Trophoblast cell (in vitro differentiated cells and primary cell): ENCODE measurements around the gene ACBD7.

Experiments used
- DNase-seq, 2 donors: peaks; one replicate each; pipeline ENCODE4 v3.0.0-alpha.2; 2016
- H2AFZ ChIP-seq: 2 replicates; pipeline ENCODE4 v1.6.1; 2013; ENCODE audit warnings: low read length, moderate library complexity, mild to moderate bottlenecking; ENCODE audit not compliant: insufficient read depth, poor library complexity
- H2AK5ac ChIP-seq: 2 replicates; pipeline ENCODE4 v1.6.1; 2013; ENCODE audit warnings: mild to moderate bottlenecking, low read length
- H2BK120ac ChIP-seq: 2 replicates; pipeline ENCODE4 v1.6.1; 2013; ENCODE audit warnings: low read length, mild to moderate bottlenecking, moderate library complexity; ENCODE audit not compliant: insufficient read depth, poor library complexity
- H2BK12ac ChIP-seq: 2 replicates; pipeline ENCODE4 v1.6.1; 2013; ENCODE audit warnings: mild to moderate bottlenecking, low read length, moderate library complexity
- H2BK5ac ChIP-seq: 2 replicates; pipeline ENCODE4 v1.6.1; 2013; ENCODE audit warnings: low read length, low read depth, moderate library complexity, mild to moderate bottlenecking; ENCODE audit not compliant: poor library complexity
- H3K14ac ChIP-seq: 2 replicates; pipeline ENCODE4 v1.6.1; 2013; ENCODE audit warnings: mild to moderate bottlenecking, low read length
- H3K18ac ChIP-seq: 2 replicates; pipeline ENCODE4 v1.6.1; 2013; ENCODE audit warnings: mild to moderate bottlenecking, low read length
- H3K23ac ChIP-seq: 2 replicates; pipeline ENCODE4 v1.6.1; 2013; ENCODE audit warnings: low read length
- H3K27ac ChIP-seq: 2 replicates; pipeline ENCODE4 v1.5.1; 2013; ENCODE audit warnings: low read depth, mild to moderate bottlenecking, inconsistent platforms, low read length, moderate library complexity
- H3K27me3 ChIP-seq: 2 replicates; pipeline ENCODE4 v1.6.1; 2013; ENCODE audit warnings: inconsistent platforms, mild to moderate bottlenecking, low read length, moderate library complexity; ENCODE audit not compliant: insufficient read depth
- H3K36me3 ChIP-seq, 2 experiments: 1 replicate in 1 of 2; 2 replicates in 1 of 2; pipeline ENCODE4 v1.6.1; 2013; ENCODE audit warnings: low read length in 2 of 2, mild to moderate bottlenecking in 2 of 2, moderate library complexity in 1 of 2; ENCODE audit not compliant: insufficient read depth in 2 of 2, control insufficient read depth in 1 of 2
- H3K4ac ChIP-seq: 2 replicates; pipeline ENCODE4 v1.6.1; 2013; ENCODE audit warnings: low read depth, mild to moderate bottlenecking, low read length, moderate library complexity
- H3K4me1 ChIP-seq, 2 experiments: 1 replicate in 1 of 2; 2 replicates in 1 of 2; pipeline ENCODE4 v1.6.1; 2013; ENCODE audit warnings: low read length in 2 of 2, mild to moderate bottlenecking in 2 of 2, moderate library complexity in 1 of 2; ENCODE audit not compliant: insufficient read depth in 2 of 2, control insufficient read depth in 1 of 2
- H3K4me2 ChIP-seq: 2 replicates; pipeline ENCODE4 v1.6.1; 2013; ENCODE audit warnings: inconsistent platforms, mild to moderate bottlenecking, low read length, moderate library complexity
- H3K4me3 ChIP-seq: 2 replicates; pipeline ENCODE4 v1.5.1; 2013; ENCODE audit warnings: mild to moderate bottlenecking, low read depth, low read length, inconsistent platforms
- H3K79me1 ChIP-seq: one replicate; pipeline ENCODE4 v1.6.1; 2013; ENCODE audit warnings: low read length
- H3K79me2 ChIP-seq: 2 replicates; pipeline ENCODE4 v1.6.1; 2013; ENCODE audit warnings: low read length, mild to moderate bottlenecking; ENCODE audit not compliant: control insufficient read depth, insufficient read depth, poor library complexity
- H3K9ac ChIP-seq: 2 replicates; pipeline ENCODE4 v1.6.1; 2013; ENCODE audit warnings: mild to moderate bottlenecking, low read length
- H3K9me3 ChIP-seq: 2 replicates; pipeline ENCODE4 v1.6.1; 2013; ENCODE audit warnings: low read depth, mild to moderate bottlenecking, control low read depth, inconsistent platforms, low read length; ENCODE audit not compliant: insufficient read depth
- H4K12ac ChIP-seq: 2 replicates; pipeline ENCODE4 v1.6.1; 2013; ENCODE audit warnings: low read depth, mild to moderate bottlenecking, low read length, moderate library complexity
- H4K8ac ChIP-seq: 2 replicates; pipeline ENCODE4 v1.6.1; 2013; ENCODE audit warnings: low read depth, mild to moderate bottlenecking, low read length, moderate library complexity
- H4K91ac ChIP-seq: one replicate; pipeline ENCODE4 v1.6.1; 2013; ENCODE audit warnings: low read depth, mild to moderate bottlenecking, low read length, moderate library complexity
- WGBS: extraction: QIAGEN DNeasy Blood & Tissue Kit; methylation state at CpG from one replicate; pipeline ENCODE4 v1.1.7; 2013; ENCODE audit warnings: missing lambda C conversion rate; ENCODE audit not compliant: insufficient read length, insufficient coverage; ENCODE audit errors: extremely low coverage; 5-methylcytosine and 5-hydroxymethylcytosine counted together

Gene ACBD7

DNA sequence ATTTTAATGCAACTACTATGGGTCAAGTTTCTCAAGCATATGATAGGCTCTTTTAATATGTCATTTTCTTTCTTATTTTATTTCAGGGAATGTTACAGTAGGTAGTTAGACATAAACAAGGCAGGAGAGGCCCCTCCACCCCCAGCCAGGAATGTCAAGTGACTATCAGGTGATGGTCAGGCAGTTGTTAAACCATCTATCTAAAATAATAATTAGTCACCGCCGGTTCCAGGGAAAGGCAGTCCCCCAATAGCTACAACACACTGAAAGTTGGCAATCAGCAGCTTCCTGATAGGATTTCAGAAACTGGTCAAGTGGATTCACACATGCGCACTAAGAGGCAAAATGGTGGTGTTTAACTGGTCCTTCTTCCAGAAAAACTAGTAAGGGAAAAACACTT, 35.5 kb downstream of the ACBD7 start:
- WGBS, result no CpG with 5 or more reads among the region's 3 CpGs
- no peak for DNase-seq

DNA sequence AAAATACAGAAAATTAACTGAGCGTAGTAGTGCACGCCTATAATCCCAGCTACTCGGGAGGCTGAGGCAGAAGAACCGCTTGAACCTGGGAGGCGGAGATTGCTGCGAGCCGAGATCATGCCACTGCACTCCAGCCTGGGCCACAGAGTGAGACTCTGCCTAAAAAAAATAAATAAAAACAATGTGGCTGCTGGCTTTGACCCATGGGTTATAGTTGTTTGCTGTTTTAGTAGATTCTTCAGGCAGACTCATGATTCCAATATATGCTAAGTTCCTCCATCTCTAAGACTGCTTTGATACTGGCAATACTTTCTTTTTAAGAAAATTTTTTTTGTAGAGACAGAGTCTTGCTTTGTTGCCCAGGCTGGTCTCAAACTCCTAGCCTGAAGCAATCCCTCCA, 36.5 kb downstream of the ACBD7 start:
- no peak overlapping the region for H2BK12ac ChIP-seq

More for the DNA sequence above, 35.5 kb downstream of the ACBD7 start:
- no peak overlapping the region for H2BK5ac ChIP-seq
- H2AFZ ChIP-seq, result no peak overlapping the region
- H4K12ac ChIP-seq, result no peak overlapping the region
- H3K79me2 ChIP-seq, result no peaks in the 10 kb centered on the region
- no peak overlapping the region for H3K4ac ChIP-seq
- H3K9ac ChIP-seq, result no peak overlapping the region
- H4K8ac ChIP-seq, result no peak overlapping the region
- H3K27me3 ChIP-seq, result no peaks in the 10 kb centered on the region
- no peak overlapping the region for H2BK12ac ChIP-seq
- no peak overlapping the region for H2BK120ac ChIP-seq
- no peak overlapping the region for H4K91ac ChIP-seq
- no peaks in the 10 kb centered on the region for H3K9me3 ChIP-seq
- H3K4me3 ChIP-seq, result no peak overlapping the region
- no peaks in the 10 kb centered on the region for H3K4me1 ChIP-seq
- H3K4me2 ChIP-seq, result no peak overlapping the region
- H3K14ac ChIP-seq, result no peak overlapping the region
- no peak overlapping the region for H3K18ac ChIP-seq
- no peak overlapping the region for H3K27ac ChIP-seq
- no peak overlapping the region for H2AK5ac ChIP-seq
- H3K79me1 ChIP-seq, result no peaks in the 10 kb centered on the region
- H3K23ac ChIP-seq, result no peak overlapping the region
- no peaks in the 10 kb centered on the region for H3K36me3 ChIP-seq

DNA sequence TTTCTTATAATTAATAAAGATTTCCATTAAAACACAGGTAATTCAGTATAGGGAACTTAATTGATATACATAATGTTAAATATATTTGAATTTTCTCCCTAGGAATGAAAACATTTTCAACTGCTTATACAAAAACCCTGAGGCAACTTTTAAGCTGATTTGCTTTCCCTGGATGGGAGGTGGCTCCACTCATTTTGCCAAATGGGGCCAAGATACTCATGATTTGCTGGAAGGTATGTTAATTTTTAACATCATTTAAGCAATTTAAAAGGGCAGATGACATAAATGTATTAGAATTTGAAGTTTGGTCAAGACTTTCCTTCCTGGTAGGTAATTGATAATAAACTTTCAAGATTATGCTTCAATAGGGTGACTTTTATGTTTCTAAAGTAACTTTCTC, 39.0 kb downstream of the ACBD7 start:
- H3K9me3 ChIP-seq, result no peaks in the 10 kb centered on the region
- H3K4ac ChIP-seq, result no peak overlapping the region
- H2AFZ ChIP-seq, result no peak overlapping the region
- H4K12ac ChIP-seq, result no peak overlapping the region
- no peak for DNase-seq
- H3K4me3 ChIP-seq, result no peak overlapping the region
- no peaks in the 10 kb centered on the region for H3K36me3 ChIP-seq
- peaks cover 3 to 6% of the 10 kb centered on the region in 2 experiments for H3K4me1 ChIP-seq
- H2BK120ac ChIP-seq, result no peak overlapping the region
- no peak overlapping the region for H2AK5ac ChIP-seq
- no peak overlapping the region for H3K14ac ChIP-seq
- H3K27me3 ChIP-seq, result no peaks in the 10 kb centered on the region
- no peak overlapping the region for H3K27ac ChIP-seq
- no peak overlapping the region for H3K23ac ChIP-seq
- no peak overlapping the region for H4K91ac ChIP-seq
- no peaks in the 10 kb centered on the region for H3K79me2 ChIP-seq
- H4K8ac ChIP-seq, result no peak overlapping the region
- no peaks in the 10 kb centered on the region for H3K79me1 ChIP-seq
- no peak overlapping the region for H2BK12ac ChIP-seq
- no peak overlapping the region for H3K9ac ChIP-seq
- H3K4me2 ChIP-seq, result no peak overlapping the region
- no peak overlapping the region for H2BK5ac ChIP-seq
- H3K18ac ChIP-seq, result no peak overlapping the region

More for the DNA sequence above, 36.5 kb downstream of the ACBD7 start:
- no peaks in the 10 kb centered on the region for H3K36me3 ChIP-seq
- H4K8ac ChIP-seq, result no peak overlapping the region
- H3K14ac ChIP-seq, result no peak overlapping the region
- peaks cover 1 to 3% of the 10 kb centered on the region in 2 experiments for H3K4me1 ChIP-seq
- no peak overlapping the region for H2BK5ac ChIP-seq
- no peak overlapping the region for H3K9ac ChIP-seq
- H4K12ac ChIP-seq, result no peak overlapping the region
- no peak overlapping the region for H3K4ac ChIP-seq
- H2AFZ ChIP-seq, result no peak overlapping the region
- H3K79me1 ChIP-seq, result no peaks in the 10 kb centered on the region
- no peak overlapping the region for H4K91ac ChIP-seq
- no peaks in the 10 kb centered on the region for H3K27me3 ChIP-seq
- H3K23ac ChIP-seq, result no peak overlapping the region
- no peak for DNase-seq
- H3K4me3 ChIP-seq, result no peak overlapping the region
- no peaks in the 10 kb centered on the region for H3K9me3 ChIP-seq
- no peak overlapping the region for H2AK5ac ChIP-seq
- no peak overlapping the region for H3K4me2 ChIP-seq
- H3K79me2 ChIP-seq, result no peaks in the 10 kb centered on the region
- no peak overlapping the region for H3K27ac ChIP-seq
- no peak overlapping the region for H2BK120ac ChIP-seq
- no peak overlapping the region for H3K18ac ChIP-seq
- no CpG with 5 or more reads among the region's 7 CpGs for WGBS

DNA sequence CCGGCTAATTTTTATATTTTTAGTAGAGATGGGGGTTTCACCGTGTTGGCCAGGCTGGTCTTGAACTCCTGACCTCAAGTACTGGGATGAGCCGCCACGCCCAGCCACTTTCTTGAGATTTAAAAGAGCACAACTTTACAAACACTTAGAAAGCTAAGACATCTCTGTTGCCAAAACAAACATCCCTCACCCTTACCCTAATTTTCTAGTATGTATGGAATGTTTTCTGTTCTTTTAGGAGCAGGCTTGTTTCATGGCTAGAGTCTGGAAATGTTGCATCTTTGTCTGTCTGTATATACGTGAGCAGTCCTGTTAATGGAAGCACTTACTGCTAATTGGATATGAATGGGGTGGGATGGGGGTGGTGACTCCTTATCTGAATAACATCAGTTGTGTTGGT, 42.0 kb downstream of the ACBD7 start:
- H3K79me2 ChIP-seq, result no peaks in the 10 kb centered on the region
- no CpG with 5 or more reads among the region's 5 CpGs for WGBS
- no peak overlapping the region for H4K91ac ChIP-seq
- no peak overlapping the region for H4K12ac ChIP-seq
- H3K23ac ChIP-seq, result no peak overlapping the region
- H4K8ac ChIP-seq, result no peak overlapping the region
- H3K4me2 ChIP-seq, result no peak overlapping the region
- H3K9ac ChIP-seq, result no peak overlapping the region
- H3K4ac ChIP-seq, result no peak overlapping the region
- no peak overlapping the region for H3K4me3 ChIP-seq
- H3K27ac ChIP-seq, result no peak overlapping the region
- peaks cover 3 to 6% of the 10 kb centered on the region in 2 experiments for H3K4me1 ChIP-seq
- H2AK5ac ChIP-seq, result no peak overlapping the region
- H2AFZ ChIP-seq, result no peak overlapping the region
- H3K36me3 ChIP-seq, result no peaks in the 10 kb centered on the region
- H3K27me3 ChIP-seq, result no peaks in the 10 kb centered on the region
- no peak overlapping the region for H2BK120ac ChIP-seq
- peak; percentile 29 to 72 for DNase-seq
- H2BK12ac ChIP-seq, result no peak overlapping the region
- H3K9me3 ChIP-seq, result no peaks in the 10 kb centered on the region
- H3K14ac ChIP-seq, result no peak overlapping the region
- H2BK5ac ChIP-seq, result no peak overlapping the region
- no peaks in the 10 kb centered on the region for H3K79me1 ChIP-seq
- no peak overlapping the region for H3K18ac ChIP-seq
